Activated T-helper 2 cell treated with anti-CD3 and anti-CD28 coated beads, Interferon-gamma antibody, Interleukin-2, Interleukin-4, amounts not matched to agents 10 μg/mL and 5 μg/mL and 100 μg/mL, durations not matched to agents 14 hours and 24 hours and 36 hours (primary cell): ENCODE data around the gene CHSY3. TPM values are rescaled to one million over a fixed set of nuclear protein-coding genes. Genes with fewer than 3 reads are reported as not detected.
"Not testable (repeated sequence)": the region's sequence is repeated elsewhere in the genome, so short reads cannot be mapped to it uniquely, and the experiment has no call there.

Experiments
- DNase-seq: peaks from one replicate; pipeline ENCODE4 v3.0.0; 2021; ENCODE audit warnings: low spot score
- H3K27ac Mint-ChIP-seq: one replicate; pipeline ENCODE4 v1.8.0; 2021; ENCODE audit warnings: mixed read lengths
- H3K27me3 Mint-ChIP-seq: one replicate; pipeline ENCODE4 v1.8.0; 2021; ENCODE audit warnings: low read depth, mixed read lengths
- H3K36me3 Mint-ChIP-seq: one replicate; pipeline ENCODE4 v1.8.0; 2021; ENCODE audit warnings: low read depth, mixed read lengths
- H3K4me1 Mint-ChIP-seq: one replicate; pipeline ENCODE4 v1.8.0; 2021; ENCODE audit warnings: low read depth, mixed read lengths
- H3K4me3 Mint-ChIP-seq: one replicate; pipeline ENCODE4 v1.8.0; 2021; ENCODE audit warnings: low read depth, mild to moderate bottlenecking, moderate library complexity, mixed read lengths
- H3K9me3 Mint-ChIP-seq: one replicate; pipeline ENCODE4 v1.8.0; 2021; ENCODE audit warnings: mixed read lengths
- intact Hi-C: fragments of 100-400 bp; cut with micrococcal nuclease; formaldehyde crosslinking; loops from one replicate; pipeline ENCODE4 v1.15.1; 2023
- total RNA-seq: library from RNA; stranded (reverse); gene quantifications from 2 replicates; pipeline ENCODE4 v1.2.3, GENCODE V29; 2022

CHSY3 gene
- total RNA-seq, 1 donor from 2014 or later = not detected

GRCh38 chr5:130166839-130167490, 262.7 kb downstream of the CHSY3 start:
- no peak for DNase-seq
- no peaks in the 10 kb centered on the region for H3K36me3 Mint-ChIP-seq
- H3K27me3 Mint-ChIP-seq = no peaks in the 10 kb centered on the region
- no peak overlapping the region for H3K27ac Mint-ChIP-seq
- H3K4me1 Mint-ChIP-seq = no peaks in the 10 kb centered on the region
- intact Hi-C loops = no loop called here
- no peaks in the 10 kb centered on the region for H3K9me3 Mint-ChIP-seq
- H3K4me3 Mint-ChIP-seq = no peak overlapping the region

GRCh38 chr5:130168211-130168610, 263.9 kb downstream of the CHSY3 start:
- H3K4me3 Mint-ChIP-seq = no peak overlapping the region
- H3K27me3 Mint-ChIP-seq = no peaks in the 10 kb centered on the region
- intact Hi-C loops = no loop called here
- DNase-seq = no peak
- no peaks in the 10 kb centered on the region for H3K36me3 Mint-ChIP-seq
- no peak overlapping the region for H3K27ac Mint-ChIP-seq
- no peaks in the 10 kb centered on the region for H3K4me1 Mint-ChIP-seq
- H3K9me3 Mint-ChIP-seq = no peaks in the 10 kb centered on the region

DNA sequence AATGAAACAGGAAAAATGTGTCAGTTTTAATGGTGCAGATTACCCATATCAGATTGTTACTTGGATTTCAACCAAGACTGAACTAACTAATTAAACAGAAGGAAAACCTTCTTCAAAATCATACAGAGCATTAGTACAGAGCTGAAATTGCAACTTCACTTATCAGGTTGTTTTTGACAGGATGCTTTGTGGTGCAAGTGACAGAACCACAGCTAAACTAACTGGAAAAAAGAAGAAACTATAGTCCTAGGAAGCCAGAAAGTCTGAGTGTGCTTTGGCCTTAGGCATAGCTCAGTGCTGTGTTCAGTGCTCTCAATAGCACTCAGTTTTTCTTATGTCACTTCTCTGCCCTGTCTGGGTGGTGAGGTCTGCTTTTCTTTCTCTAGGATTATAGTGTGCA, 267.4 kb downstream of the CHSY3 start:
- no peaks in the 10 kb centered on the region for H3K9me3 Mint-ChIP-seq
- no peak overlapping the region for H3K4me3 Mint-ChIP-seq
- intact Hi-C loops = no loop called here
- H3K27ac Mint-ChIP-seq = no peak overlapping the region
- no peak for DNase-seq
- H3K36me3 Mint-ChIP-seq = no peaks in the 10 kb centered on the region
- no peaks in the 10 kb centered on the region for H3K27me3 Mint-ChIP-seq
- no peaks in the 10 kb centered on the region for H3K4me1 Mint-ChIP-seq

DNA sequence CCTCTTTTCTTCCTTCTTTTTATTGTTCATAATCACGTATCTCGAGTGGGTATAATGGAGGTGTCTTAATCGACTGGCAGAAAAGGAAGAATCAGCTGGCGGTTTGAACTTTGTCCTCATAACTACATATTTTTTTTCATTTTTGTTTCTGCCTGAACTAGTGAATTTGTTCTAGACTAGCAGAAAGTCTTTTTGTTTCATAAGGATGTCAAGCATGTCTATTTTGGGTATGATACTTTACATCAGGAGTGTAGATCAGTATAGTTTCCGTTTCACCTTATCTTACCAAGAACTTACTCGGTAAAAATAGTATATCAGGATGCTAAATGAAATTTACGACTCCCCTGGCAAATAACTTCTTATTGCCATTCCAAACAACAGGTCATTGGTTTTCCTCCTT, 278.9 kb downstream of the CHSY3 start:
- H3K9me3 Mint-ChIP-seq = no peaks in the 10 kb centered on the region
- no peak overlapping the region for H3K4me3 Mint-ChIP-seq
- no peak for DNase-seq
- no peaks in the 10 kb centered on the region for H3K27me3 Mint-ChIP-seq
- no peaks in the 10 kb centered on the region for H3K4me1 Mint-ChIP-seq
- H3K36me3 Mint-ChIP-seq = no peaks in the 10 kb centered on the region
- intact Hi-C loops = no loop called here
- H3K27ac Mint-ChIP-seq = no peak overlapping the region

DNA sequence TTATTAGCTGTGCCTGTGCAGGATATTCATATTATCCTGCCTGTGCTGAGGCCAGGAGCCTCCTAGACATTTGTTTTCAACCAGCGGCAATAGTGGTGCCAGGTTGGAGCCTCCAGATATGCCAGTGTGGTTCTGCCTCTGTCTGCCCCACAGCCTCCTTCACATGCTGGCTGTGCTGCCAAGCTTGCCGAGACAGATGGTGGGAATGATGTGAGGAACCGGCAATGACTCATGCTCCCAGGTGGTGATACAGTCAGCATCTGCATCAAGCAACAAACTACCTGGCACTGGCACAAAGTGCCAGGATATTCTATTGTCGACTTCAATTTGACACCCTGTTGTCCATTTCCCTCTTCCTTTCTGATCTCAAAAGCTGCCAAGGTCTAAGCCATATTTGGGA, 285.7 kb downstream of the CHSY3 start:
- no peak for DNase-seq
- no peaks in the 10 kb centered on the region for H3K4me1 Mint-ChIP-seq
- H3K4me3 Mint-ChIP-seq = no peak overlapping the region
- H3K36me3 Mint-ChIP-seq = no peaks in the 10 kb centered on the region
- intact Hi-C loops = no loop called here
- H3K9me3 Mint-ChIP-seq = no peaks in the 10 kb centered on the region
- no peak overlapping the region for H3K27ac Mint-ChIP-seq
- H3K27me3 Mint-ChIP-seq = no peaks in the 10 kb centered on the region

- H3K9me3 Mint-ChIP-seq = no peaks in the 10 kb centered on the region
- H3K27me3 Mint-ChIP-seq = no peaks in the 10 kb centered on the region
- no peak for DNase-seq
- H3K4me1 Mint-ChIP-seq = no peaks in the 10 kb centered on the region
- intact Hi-C loops = no loop called here
- H3K4me3 Mint-ChIP-seq = no peak overlapping the region
- no peak overlapping the region for H3K27ac Mint-ChIP-seq
- H3K36me3 Mint-ChIP-seq = no peaks in the 10 kb centered on the region
These were observed 294.7 kb downstream of the CHSY3 start for GRCh38 chr5:130198927-130199326.

GRCh38 chr5:130206686-130207085, 302.4 kb downstream of the CHSY3 start:
- H3K27me3 Mint-ChIP-seq = no peaks in the 10 kb centered on the region
- H3K9me3 Mint-ChIP-seq = no peaks in the 10 kb centered on the region
- no peak for DNase-seq
- intact Hi-C loops = no loop called here
- no peaks in the 10 kb centered on the region for H3K4me1 Mint-ChIP-seq
- no peak overlapping the region for H3K4me3 Mint-ChIP-seq
- H3K36me3 Mint-ChIP-seq = no peaks in the 10 kb centered on the region
- no peak overlapping the region for H3K27ac Mint-ChIP-seq

DNA sequence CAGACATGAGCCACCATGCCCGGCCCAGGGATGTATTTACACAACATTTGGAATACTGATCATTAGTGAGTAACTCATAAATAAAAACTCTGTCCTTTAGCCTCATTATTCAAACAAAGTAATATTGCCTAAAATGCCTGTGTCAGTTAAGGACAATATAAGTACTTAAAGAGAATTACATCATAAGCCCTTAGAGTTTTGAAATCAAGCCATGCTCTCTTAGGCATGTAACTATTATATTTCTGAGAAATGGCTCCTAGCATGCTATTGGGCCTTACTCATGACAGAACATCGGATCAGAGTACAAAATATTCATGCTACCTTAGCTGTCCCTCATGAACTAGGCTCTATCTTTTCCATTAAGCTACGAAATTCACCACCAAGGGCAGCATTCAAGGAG, 309.3 kb downstream of the CHSY3 start:
- no peak overlapping the region for H3K4me3 Mint-ChIP-seq
- H3K9me3 Mint-ChIP-seq = no peaks in the 10 kb centered on the region
- no peak overlapping the region for H3K27ac Mint-ChIP-seq
- no peaks in the 10 kb centered on the region for H3K36me3 Mint-ChIP-seq
- intact Hi-C loops = no loop called here
- no peaks in the 10 kb centered on the region for H3K27me3 Mint-ChIP-seq
- no peaks in the 10 kb centered on the region for H3K4me1 Mint-ChIP-seq
- no peak for DNase-seq

DNA sequence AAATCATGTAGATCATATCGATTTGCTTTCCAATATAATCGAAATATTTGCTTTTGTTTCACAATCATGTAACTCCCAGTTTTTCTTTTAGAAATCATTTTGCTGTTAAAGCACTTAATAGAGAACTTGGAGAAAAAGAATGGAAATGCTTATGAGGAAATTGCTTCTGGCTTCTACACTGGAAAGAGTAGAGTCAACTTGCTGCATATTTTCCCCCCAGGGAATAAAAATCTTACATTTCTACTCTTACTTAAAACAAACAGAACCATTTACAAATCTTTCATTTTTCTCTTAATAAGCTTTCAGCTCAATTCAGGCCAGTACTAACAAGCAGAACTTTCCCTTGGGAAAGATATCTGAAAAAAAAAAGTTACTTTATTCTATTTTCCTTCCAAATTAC, 312.0 kb downstream of the CHSY3 start:
- Mint-ChIP-seq H3K27me3 (no peaks in the 10 kb centered on the region), H3K4me3 (no peak overlapping the region), H3K27ac (no peak overlapping the region), H3K36me3 (no peaks in the 10 kb centered on the region), H3K9me3 (no peaks in the 10 kb centered on the region), H3K4me1 (no peaks in the 10 kb centered on the region)
- no peak for DNase-seq
- intact Hi-C loops = no loop called here

DNA sequence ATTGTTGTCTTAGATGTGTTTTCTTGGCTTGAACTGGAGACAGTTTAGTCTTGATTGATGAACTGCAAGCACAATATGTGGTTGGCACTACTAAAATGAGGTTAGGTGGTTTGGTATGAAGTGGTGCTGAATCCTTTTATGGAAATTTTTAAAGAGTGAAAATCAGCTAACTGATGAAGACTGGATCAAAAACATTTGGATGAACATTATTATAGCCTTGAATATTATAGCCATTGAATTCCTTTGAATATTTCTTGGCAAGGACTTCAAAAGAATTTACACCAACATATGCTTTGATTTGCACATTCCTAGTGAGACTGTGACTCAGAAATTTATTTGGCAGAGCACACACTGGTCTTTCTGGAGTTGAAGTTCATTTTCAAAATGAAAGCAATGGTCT, 318.3 kb downstream of the CHSY3 start:
- Mint-ChIP-seq H3K27ac (no peak overlapping the region), H3K27me3 (no peaks in the 10 kb centered on the region), H3K9me3 (no peaks in the 10 kb centered on the region), H3K36me3 (no peaks in the 10 kb centered on the region), H3K4me1 (no peaks in the 10 kb centered on the region), H3K4me3 (no peak overlapping the region)
- intact Hi-C loops = no loop called here
- DNase-seq = no peak

- DNase-seq, H3K4me1 Mint-ChIP-seq, H3K27ac Mint-ChIP-seq, H3K4me3 Mint-ChIP-seq, H3K36me3 Mint-ChIP-seq, intact Hi-C loops, H3K9me3 Mint-ChIP-seq, H3K27me3 Mint-ChIP-seq: not testable (repeated sequence)
These were observed 322.3 kb downstream of the CHSY3 start for GRCh38 chr5:130226556-130226955.

DNA sequence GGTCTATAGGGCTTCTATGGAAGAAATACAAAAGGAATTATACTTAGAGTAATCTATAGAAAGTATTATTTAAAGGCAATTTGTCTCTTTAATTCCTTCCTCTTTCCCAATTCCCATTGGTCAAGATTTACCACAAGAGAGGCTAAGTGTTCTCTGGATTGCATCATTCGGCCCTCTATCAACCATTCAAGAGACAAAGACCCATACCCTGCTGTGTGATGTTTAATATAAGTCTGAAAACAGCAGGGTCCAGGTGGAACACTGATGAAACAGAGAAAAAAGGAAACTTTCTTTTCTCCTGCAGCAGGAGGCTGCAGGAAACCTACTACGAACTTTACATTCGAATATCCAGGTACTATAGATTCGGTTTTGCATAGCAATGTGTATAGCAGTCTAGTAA, 323.4 kb downstream of the CHSY3 start:
- Mint-ChIP-seq H3K4me3 (no peak overlapping the region), H3K36me3 (no peaks in the 10 kb centered on the region), H3K27me3 (no peaks in the 10 kb centered on the region), H3K9me3 (no peaks in the 10 kb centered on the region), H3K27ac (no peak overlapping the region), H3K4me1 (no peaks in the 10 kb centered on the region)
- DNase-seq = no peak
- intact Hi-C loops = no loop called here

DNA sequence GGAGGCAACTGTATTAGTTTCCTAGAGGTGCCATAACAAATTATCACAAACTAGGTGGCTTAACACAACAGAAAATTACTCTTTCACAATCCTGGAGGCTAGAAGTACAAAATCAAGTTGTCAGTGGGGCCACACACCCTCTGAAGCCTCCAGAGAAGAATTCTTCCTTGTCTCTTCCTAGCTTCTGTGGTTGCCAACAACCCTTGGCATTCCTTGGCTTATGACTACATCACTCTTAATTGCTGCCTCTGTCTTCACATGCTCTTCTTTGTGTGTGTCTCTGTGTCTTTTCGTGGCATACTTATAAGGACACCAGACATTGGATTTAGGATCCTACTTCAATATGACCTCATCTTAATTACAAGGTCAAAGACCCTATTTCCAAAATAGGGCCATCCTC, 327.5 kb downstream of the CHSY3 start:
- intact Hi-C loops = no loop called here
- Mint-ChIP-seq H3K27me3 (no peaks in the 10 kb centered on the region), H3K36me3 (no peaks in the 10 kb centered on the region), H3K4me3 (no peak overlapping the region), H3K27ac (no peak overlapping the region), H3K4me1 (no peaks in the 10 kb centered on the region), H3K9me3 (peaks cover 8% of the 10 kb centered on the region)
- DNase-seq = no peak

- H3K9me3 Mint-ChIP-seq = peaks cover 8% of the 10 kb centered on the region
- no peak overlapping the region for H3K4me3 Mint-ChIP-seq
These were observed 330.6 kb downstream of the CHSY3 start for GRCh38 chr5:130234816-130235215.

More at GRCh38 chr5:130234816-130235215, 330.6 kb downstream of the CHSY3 start:
- H3K4me1 Mint-ChIP-seq = no peaks in the 10 kb centered on the region
- H3K27ac Mint-ChIP-seq = no peak overlapping the region
- DNase-seq = no peak
- H3K36me3 Mint-ChIP-seq = no peaks in the 10 kb centered on the region
- H3K27me3 Mint-ChIP-seq = no peaks in the 10 kb centered on the region
- intact Hi-C loops = no loop called here
